GM21526 (cell line): Measurements from ENCODE around the gene TEAD3.

Experiments used
- ATAC-seq: cut with Tn5 transposase; IDR thresholded peaks from one replicate; pipeline ENCODE4 v1.9.1; 2021; ENCODE audit warnings: moderate library complexity; ENCODE audit not compliant: unreplicated experiment, low FRiP score

Gene TEAD3

DNA sequence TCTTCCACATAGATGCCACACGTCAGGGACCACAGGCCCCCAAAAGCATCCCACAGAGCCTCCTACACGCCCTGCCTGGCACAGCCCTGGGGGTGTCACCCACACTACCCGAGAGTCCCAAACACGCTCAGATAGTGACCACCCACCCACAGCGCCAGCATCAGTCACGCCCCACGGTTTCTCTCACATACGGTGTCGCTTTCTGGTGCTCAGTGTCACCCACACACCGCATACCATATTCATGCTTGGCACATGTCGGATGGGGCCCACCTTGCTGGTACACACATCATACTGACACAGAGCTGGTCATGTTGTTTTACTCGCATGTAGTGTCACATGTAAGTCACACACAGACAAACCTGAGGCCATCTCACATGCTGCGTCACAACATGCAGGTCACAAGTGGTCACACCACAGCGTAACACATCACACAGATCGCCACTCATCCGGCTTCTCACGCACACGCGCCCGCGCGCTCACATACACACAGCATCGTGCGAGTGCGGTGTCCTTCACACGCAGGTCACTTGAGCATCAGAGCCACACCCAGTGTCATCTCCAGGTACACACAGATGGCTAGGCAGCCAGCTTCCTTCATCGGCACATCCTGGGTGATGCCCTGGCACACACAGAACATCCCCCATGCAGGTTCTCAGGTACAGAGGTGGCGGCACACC, 3.4 kb downstream of the TEAD3 start:
- no peak for ATAC-seq

DNA sequence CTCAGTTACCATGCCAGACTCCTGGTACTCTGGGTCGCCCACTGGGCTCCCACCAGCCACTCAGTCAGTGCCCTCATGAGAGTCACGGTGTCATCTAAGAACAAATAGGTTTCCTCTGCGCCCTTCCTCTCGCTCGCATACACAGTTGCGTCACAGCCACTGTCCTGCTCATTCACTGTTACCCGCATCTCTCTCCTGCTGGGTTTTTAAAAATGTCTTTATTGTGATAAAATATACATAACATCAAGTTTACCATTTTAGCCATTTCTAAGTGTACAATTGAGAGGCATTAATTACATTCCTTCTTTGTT, 4.0 kb downstream of the TEAD3 start:
- ATAC-seq: no peak

DNA sequence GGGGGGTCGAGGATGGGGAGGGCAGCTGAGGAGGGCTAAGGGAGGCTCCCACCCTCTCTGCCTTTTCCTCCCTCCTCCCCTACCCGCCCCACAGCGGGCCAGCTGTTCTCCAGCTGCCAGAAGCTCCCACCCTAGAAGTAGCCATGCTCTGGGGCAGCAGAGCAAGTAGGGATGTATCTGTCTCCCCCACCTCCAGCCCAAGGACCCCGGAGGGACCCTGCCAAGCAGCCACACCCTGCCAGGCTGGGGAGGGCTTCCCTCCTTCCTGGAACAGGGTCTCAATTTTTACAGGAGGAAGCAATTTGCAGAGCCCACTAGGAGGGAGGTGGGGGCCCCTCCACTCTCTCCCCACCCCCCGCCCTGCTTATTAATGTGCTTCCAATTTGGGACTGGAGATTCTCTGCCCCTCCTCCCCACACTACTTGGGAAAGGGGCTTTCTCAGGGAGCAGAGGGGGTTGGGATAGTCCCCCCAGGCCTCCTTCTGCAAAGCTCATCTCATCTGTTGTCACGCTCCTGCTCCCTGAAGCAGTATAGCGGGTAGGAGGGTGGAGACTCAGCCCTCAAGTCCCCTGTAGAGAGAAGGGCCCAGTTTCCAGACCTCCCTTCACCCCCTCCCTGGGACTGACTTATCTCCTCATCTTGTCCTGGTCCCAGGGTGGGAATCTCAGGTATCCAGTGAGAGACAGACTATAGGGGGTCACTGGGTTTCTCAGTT, 4.5 kb downstream of the TEAD3 start:
- no peak for ATAC-seq

DNA sequence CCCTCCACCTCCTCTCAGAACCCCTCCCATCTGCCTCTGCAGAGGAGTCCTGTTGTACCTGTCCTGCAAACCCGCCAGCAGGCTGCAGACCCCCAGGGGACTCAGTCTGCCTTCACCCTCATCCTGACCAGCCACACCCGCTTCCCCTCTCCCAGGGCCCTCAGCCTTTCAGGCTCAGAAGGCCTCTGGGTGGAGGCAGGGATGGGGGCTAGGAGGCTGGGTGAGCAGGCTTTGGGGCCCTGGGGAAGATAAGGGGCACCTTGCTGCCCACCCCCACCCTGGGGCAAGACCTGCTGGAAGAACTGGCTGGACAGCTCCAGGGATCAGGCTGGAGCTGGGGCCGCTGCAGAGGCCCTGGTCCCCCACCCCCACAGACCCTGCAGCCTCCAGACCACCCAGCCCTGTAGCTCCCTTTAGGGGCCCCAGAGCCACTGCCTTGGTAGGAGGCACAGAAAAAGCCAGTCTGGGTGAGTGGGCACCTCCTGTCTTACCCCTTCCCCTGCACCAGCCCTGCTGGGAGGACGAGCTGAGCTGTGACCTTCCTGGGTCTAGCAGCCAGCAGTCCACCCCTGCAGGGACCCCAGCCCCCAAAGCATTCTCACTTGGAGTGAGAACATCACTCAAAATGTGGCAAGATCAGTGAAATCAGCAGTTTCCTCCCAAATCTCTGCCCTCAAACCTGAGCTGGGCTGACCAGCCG, 5.2 kb downstream of the TEAD3 start:
- ATAC-seq: no peak

DNA sequence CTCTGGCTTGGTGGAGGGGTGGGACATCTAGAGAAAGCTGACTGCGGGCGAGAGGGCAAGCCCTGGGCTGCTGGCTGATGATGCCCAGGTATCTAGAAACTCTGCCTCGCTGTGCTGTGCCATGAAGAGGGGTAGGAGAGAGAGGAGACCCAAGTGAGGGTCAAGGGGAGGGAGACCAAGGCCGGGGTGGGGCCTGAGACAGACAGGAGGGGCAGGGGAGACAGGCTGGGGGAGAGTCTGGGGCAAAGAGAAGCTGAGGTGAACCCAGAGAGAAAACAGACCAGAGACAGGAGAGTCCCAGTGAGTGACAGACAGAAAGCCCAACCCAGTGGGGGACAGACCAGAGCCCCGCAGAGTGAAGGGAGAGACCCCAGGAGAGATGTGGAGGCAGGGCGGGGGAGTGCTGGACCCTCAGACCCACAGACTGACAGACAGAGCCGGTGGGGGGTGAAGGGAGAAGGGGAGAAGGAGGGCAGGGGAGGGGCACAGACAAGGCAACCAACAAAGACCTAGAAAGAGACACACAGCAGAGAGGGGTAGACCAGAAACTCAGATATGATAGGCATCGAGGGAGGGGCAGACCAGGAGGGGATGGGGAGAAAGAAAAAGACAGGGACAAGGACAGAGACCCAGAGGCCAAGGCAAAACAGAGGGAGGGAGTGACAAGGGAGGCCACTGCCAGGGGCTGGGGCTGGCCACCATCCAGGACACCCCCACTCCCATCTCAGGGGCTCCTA, 5.9 kb downstream of the TEAD3 start:
- no peak for ATAC-seq

DNA sequence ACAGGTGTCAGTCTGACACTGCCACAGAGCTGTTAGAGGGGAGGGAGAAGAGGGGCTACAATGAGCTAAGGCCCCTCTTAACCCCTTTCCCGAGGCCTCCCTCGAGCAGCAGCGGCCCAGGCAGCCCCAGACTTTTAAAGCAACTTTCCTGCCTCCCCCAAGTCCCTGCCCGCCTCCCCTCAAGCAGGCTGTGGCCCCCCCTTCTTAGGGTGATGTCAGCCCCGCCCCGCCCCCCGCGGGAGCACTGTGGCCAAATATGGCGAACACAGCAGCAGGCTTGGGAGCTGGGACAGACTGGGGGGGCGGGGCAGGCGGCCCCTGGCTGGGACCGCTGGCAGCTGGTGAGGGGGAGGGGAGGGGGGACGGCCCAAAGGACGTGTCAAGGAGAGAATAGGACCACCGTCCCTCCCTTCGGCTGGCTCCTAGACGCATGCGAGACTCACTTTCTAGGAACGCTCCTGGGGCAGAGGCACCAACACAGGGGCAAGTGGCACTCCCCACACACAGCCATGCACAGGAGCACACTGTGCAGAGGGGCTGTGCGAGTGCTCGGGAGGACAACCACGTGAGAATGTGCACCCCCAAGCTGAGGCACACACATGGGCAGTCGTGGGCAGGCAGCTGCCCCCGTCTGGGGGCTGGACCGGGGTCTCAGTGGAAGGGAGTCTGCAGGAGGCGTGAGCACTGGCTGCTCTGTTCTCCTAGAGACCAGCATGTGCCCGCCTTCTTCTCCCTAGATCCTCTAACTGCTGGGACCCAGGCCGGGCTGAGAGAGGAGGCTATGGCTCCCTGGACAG, 6.7 kb downstream of the TEAD3 start:
- no peak for ATAC-seq

DNA sequence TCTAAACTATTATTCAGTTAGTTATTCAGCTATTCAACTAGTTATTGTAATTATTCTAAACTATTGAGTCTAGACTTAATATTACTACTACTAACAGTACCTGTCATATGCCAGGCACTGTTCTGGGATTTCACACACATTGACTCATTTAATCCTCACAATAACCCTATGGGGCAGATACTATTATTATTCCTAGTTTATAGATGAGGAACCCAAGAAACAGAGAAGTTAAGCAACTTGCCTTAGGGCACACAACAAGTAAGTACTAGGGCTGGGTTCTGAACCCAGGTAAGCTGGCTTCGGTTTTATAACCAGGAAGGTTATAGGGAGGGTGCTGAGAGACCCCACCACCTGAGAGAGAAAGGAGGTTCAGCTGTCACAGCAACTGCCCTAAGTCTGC, 7.8 kb downstream of the TEAD3 start:
- no peak for ATAC-seq

DNA sequence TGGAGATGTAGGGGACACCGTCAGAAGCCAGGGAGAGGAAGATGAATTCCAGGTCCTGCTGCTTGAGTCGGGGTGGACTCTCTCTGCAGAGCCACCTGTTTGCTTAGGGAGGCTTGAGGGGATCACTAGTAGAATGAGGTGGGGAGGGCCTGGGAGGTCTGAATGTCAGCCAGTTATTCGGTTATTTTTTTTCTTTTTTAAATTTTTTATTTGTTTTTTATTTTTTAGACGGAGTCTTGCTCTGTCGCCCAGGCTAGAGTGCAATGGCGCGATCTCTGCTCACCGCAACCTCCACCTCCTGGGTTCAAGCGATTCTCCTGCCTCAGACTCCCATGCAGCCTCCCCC, 8.4 kb downstream of the TEAD3 start:
- ATAC-seq: no peak

DNA sequence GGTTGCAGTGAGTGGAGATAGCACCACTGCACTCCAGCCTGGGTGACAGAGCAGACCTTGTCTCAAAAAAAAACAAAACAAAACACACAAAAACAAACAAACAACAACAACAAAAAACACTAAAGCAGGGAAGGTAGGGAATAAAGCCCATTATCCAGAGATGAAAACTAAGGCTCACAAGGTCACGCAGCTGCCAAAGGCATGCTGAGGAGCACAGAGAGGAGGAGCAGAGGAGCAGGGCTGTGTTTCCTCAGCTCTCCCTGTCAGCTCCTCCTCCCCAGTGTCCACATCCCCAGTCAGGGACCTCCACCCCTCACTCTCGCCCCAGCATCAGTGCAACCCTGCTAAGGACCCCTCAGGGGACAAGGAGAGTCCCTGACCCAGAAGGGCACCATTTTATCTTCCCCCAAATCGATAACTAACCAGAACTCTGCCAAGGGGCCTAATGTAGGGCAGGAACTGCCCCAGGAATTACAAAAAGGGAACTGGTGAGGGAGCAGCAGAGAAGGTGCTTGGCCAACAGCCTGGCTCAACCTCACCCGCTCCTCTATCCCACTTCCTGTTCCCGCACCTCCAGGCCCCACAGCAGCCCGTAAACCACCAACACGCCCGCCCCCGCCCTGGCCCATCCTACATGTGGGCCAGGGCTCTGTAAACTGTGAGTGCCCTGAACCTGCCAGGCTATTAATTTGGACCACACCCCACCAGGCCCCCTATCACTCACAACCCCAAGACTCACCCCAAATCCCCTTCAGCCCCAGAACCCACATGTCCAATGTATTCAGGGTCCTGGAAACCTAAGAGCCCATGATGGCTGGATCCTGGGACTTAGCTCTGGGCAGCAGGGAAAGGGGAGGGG, 9.0 kb downstream of the TEAD3 start:
- no peak for ATAC-seq

DNA sequence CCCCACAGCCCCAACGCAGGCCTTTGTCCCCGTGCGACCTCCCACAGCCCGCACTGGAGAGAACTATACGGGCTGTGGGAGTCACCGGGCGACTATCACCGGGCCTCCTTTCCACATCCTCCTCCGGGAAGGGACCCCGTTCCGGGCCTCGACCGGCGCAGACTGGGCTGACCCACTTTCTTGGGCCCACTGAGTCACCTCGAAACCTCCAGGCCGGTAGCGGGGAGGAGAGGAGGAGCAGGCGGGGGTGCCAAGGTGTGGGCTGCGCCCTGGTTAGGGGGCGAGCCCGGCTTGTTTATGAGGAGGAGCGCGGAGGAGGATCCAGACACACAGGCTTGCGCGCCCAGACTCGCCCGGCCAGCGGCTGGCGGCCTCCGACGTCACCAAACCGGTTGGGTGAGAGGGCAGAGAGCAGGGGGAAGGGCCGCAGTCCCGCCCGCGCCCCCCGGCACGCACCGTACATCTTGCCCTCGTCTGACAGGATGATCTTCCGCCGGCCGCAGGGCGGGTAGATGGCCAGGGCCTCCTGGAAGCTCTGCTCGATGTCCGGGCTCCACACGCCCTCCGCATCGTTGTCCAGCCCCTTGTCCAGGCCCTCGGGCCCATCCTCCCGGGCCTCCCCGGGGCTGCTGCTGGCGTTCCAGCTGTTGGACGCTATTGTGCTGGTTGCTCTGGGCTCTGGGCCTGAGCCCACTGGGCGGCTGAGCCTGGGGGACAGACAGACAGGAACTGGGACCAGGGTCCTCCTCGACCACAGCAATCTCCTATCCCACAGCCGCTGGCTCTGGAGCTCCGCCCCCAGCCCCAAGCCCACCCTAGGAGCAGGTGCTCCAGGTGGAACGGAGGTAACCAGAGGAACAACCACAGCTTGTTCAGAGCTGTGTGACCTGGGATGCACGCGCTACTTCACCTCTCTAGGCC, 10.6 kb downstream of the TEAD3 start:
- ATAC-seq: no peak

DNA sequence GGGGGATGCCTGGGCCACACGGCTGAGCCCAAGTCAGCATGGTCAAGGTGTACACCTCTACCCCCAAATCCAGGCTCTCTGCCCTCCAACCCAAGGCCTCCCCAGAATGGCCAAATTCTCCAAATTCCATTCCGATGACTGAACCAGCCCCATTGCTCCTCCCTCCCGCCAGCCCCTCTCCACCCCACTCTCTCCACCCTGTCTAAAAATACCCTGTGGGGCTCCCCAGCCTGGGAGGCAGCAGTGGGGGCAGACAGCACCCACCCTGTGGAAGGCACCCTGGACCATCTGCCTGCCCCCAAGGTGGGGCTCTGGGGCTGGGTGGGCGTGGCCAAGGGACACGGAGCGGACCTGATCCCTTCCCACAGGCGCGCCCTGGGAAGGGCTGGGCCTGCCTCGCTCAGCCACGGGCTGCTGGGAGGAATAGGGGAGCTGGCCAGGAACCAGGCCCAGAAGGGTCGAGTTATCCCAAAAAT, 11.4 kb downstream of the TEAD3 start:
- no peak for ATAC-seq

DNA sequence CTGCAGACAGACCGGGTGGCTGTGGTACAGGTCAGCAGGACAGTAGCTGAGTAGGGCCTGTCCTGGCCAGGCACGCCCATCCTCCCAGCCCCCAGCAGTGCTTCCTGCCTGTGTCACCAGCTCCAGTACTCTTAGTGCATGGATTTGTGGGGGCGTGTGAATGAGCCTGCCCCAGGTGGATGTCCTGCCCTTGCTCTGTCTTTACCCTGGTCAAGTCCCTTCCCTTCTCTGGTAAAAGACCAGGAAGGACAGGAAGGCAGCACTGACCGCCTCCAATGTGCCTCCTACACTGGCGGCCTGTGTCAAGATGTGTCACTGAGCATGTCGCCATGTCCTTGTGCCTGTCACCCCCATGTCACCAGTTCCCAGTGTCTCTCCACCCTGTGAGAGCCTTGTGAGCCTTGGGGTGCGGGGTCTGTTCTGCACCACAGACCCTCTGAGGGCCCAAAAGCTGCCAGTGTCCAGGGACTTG, 11.9 kb downstream of the TEAD3 start:
- ATAC-seq: no peak

DNA sequence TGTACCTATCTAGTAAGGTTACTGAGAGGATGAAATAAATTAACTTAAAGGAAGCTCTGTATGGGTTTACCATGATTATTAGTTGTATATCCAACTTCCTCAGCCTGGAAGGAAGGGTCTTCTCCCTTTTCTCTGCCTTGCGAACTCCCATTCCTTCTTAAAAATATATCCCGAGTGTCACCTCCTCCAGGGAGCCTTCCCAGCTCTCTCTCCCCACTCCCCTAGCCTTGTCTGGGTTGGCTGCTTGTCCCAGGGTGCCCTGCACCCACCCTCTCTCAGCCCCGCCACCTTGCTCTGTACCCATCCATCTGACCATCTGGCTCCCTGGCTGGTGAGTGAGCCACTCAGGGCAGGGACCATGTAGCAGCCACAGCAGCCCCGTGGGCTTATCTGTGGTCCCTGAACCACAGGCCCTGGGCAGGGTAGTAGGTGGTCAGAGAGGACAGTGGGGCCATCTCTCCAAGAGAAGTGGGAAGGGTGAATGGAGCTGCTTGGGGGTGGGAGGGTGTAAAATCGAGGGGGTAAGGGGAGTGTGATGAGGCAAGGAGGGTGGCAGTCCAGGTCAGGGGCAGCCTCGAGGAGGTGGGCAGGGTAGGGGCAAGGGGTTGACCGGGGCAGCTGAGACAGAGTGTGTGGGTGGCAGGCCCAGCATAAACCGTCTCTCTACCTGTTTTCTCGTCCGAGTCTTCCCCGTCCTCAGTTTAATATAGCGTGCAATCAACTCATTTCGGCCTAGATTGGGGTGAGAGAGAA, 12.8 kb downstream of the TEAD3 start:
- no peak for ATAC-seq

DNA sequence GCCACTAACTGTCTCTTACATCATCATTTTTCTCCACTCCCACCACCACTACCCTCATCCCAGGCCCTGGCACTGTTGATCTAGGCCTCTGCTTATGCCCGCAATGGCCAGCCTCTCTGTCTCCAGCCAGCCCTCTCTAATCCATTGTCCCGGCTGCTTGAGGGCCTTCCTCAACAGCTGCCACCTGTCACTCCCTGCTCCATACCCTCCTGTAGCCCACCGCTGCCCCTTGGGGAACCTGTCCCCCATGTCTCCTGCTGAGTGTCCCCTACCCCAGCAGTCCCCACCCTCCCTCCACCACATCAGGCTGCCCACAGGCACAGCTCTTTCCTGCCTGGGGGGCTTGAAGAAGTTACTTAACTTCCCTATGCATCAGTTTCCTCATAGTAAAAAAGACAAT, 13.4 kb downstream of the TEAD3 start:
- ATAC-seq: no peak

DNA sequence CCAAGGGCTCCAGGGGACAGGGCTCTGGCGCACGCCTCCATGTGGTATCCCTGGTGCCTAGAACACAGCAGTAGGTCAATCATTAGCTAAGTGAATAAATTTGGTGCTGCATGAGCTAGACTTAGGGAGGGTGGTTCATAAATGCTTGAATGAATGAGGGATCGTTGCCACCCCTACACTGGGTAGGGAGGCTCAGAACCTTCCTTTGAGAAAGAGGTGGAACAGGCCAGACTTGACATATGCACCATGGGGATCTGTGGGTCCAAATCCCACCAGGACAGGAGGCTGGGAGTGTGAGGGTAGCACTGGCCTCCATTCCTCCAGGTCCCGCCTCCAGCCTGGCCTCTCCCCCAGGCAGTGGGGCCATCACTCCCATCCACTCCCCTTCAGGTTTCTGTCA, 13.8 kb downstream of the TEAD3 start:
- no peak for ATAC-seq

DNA sequence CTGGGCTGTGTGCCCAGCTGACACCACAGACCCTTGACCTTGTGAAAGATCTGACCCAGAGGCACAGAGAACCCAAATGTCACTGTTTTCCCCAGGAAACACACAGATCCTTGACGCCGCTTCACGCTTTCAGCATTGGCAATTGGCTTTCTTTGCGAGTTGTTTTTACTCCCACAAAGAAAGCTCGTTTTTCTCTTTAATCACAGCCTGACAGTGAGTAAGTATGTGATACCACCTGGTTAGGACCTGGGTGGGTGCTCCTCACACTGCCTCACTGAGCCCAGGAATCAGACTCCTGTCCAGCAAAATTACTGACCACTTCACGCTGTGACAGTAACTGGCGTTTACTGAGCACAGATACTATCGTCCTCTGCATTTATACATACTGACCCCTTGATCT, 15.7 kb downstream of the TEAD3 start:
- no peak for ATAC-seq

DNA sequence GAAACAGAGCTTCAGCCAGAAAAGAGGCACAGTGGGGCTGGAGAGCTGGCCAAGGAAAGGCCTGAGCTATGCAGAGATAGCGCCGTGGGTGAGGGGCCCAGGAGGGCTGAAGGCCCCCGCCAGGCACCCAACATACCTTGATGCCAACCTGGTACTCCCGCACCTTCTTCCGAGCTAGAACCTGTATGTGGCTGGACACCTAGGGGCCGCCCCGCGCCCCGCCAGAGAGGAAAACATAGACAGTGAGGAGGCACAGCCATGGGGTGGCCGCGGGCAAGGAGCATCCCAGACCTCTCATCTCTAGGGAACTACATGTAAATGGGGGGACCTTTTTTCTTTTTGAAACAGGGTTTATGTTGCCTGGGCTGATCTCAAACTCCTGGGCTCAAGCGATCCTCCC, 16.7 kb downstream of the TEAD3 start:
- ATAC-seq: no peak

DNA sequence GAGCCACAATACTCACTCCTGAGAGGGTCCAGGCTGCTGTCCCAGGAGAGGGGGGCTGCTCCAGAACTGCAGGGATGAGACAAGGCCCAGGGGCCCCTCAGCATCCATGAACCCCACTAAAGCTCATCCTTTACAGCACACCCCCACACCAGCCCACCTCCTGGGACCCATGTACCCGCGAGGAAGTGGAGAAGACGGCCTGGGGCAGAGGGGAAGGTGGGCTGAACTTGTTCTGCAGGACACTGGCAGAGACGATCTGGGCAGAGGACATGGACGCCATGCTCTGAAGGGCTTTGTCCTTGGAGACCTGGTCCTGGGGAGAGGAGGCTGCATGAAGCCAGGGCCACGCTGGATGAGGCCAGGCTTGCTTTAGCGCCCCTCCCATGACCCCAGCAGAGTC, 18.6 kb downstream of the TEAD3 start:
- ATAC-seq: no peak
